NB4 (cell line): ENCODE measurements around the gene DHFR2.
"Not testable (repeated sequence)": the region's sequence is repeated elsewhere in the genome, so short reads cannot be mapped to it uniquely, and the experiment has no call there.

Source experiments
- DNase-seq: peaks from one replicate; pipeline ENCODE4 v3.0.0; 2010; ENCODE audit warnings: low read depth
- H3K4me3 ChIP-seq: one replicate; pipeline ENCODE4 v1.5.1; 2011; ENCODE audit warnings: mild to moderate bottlenecking, low read depth, low read length, moderate library complexity
- MAX ChIP-seq: IDR thresholded peaks from 2 replicates; pipeline ENCODE4 v1.6.1; 2011; ENCODE audit warnings: low read depth, low read length
- MYC ChIP-seq: IDR thresholded peaks from 2 replicates; pipeline ENCODE4 v1.6.1; 2011; ENCODE audit warnings: low read depth, low read length
- POLR2A ChIP-seq: IDR thresholded peaks from 2 replicates; pipeline ENCODE4 v1.6.1; 2011; ENCODE audit warnings: mild to moderate bottlenecking; ENCODE audit not compliant: insufficient read length; ENCODE audit errors: extremely low read depth
- TF ChIP-seq, protein P1 (sequence below): IDR thresholded peaks from one replicate; pipeline ENCODE4 v1.5.1; 2012; ENCODE audit warnings: low read depth, low read length

DHFR2 gene

DNA sequence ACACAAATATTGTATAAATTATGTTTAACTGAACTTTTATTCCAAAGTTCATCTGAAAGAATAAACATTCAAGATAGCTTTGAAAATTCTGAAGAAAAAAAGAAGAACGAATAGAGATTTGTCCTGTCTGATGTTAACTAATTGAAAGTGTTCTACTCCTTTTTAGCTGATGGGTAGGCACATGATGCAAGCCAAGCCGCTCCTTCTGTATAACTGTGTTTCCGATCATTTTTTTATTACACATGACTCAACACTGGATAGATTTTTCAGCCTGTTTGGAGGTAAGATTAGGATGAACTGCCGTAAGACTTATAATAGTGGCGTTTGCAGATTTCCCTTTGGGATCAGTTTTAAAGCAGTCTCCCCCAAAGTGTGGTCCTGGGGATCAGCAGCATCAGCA is 19.2 kb upstream of the DHFR2 start:
- no peak overlapping the region for H3K4me3 ChIP-seq
- no peak for TF ChIP-seq MAX
- TF ChIP-seq MYC, result no peak
- TF ChIP-seq POLR2A, result no peak
- TF ChIP-seq, protein P1, sequence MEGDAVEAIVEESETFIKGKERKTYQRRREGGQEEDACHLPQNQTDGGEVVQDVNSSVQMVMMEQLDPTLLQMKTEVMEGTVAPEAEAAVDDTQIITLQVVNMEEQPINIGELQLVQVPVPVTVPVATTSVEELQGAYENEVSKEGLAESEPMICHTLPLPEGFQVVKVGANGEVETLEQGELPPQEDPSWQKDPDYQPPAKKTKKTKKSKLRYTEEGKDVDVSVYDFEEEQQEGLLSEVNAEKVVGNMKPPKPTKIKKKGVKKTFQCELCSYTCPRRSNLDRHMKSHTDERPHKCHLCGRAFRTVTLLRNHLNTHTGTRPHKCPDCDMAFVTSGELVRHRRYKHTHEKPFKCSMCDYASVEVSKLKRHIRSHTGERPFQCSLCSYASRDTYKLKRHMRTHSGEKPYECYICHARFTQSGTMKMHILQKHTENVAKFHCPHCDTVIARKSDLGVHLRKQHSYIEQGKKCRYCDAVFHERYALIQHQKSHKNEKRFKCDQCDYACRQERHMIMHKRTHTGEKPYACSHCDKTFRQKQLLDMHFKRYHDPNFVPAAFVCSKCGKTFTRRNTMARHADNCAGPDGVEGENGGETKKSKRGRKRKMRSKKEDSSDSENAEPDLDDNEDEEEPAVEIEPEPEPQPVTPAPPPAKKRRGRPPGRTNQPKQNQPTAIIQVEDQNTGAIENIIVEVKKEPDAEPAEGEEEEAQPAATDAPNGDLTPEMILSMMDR, result no peak
- DNase-seq, result no peak

DNA sequence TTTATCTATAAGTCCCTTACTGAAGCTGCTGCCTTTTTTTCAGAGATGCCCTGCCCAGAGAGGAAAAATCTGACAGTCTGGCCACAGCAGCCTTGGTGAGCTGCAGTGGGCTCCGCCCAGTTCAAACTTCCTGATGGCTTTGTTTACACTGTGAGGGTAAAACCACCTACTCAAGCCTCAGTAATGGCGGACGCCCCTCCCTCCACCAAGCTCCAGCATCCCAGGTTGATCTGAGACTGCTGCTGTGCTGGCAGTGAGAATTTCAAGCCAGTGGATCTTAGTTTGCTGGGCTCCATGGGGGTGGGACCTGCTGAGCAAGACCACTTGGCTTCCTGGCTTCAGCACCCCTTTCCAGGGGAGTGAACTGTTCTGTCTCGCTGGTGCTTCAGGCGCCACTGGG is 17.8 kb upstream of the DHFR2 start:
- not testable (repeated sequence) for DNase-seq, H3K4me3 ChIP-seq

GRCh38 chr3:94076055-94076454 is 13.3 kb upstream of the DHFR2 start:
- no peak for TF ChIP-seq POLR2A
- TF ChIP-seq, protein P1, result no peak
- TF ChIP-seq MAX, result no peak
- TF ChIP-seq MYC, result no peak
- DNase-seq, result no peak
- H3K4me3 ChIP-seq, result no peak overlapping the region

DNA sequence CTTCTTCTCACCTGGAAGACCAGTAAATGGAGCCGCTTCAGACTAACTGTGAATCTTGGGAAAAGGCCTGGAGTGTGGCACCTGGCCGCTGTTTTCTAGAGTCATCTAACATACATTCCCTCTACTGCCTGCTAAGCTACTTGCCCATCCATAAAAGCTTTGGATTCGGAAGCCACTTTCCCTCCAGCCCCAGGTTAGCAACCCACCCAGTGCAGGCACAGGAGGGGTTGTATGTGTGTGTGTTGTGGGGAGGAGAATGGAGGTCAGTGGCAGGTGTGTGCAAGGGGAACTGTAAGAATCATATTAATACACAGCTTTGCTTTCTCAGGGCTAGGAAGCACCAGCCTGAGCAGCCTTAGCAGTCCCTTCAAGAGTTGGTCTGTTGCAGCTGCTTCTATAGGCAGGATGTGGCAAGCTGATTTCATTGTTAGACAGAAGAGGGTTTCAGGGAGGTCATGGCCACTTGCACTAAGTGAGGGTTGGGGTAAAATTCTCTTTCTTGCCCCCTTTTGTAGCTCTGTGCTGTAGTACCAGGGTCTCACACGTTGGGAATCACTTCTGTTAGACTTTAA is 9.1 kb upstream of the DHFR2 start:
- H3K4me3 ChIP-seq, result no peak overlapping the region
- DNase-seq, result no peak
- TF ChIP-seq POLR2A (no peak), MYC (no peak), MAX (no peak)
- TF ChIP-seq, protein P1, result no peak

DNA sequence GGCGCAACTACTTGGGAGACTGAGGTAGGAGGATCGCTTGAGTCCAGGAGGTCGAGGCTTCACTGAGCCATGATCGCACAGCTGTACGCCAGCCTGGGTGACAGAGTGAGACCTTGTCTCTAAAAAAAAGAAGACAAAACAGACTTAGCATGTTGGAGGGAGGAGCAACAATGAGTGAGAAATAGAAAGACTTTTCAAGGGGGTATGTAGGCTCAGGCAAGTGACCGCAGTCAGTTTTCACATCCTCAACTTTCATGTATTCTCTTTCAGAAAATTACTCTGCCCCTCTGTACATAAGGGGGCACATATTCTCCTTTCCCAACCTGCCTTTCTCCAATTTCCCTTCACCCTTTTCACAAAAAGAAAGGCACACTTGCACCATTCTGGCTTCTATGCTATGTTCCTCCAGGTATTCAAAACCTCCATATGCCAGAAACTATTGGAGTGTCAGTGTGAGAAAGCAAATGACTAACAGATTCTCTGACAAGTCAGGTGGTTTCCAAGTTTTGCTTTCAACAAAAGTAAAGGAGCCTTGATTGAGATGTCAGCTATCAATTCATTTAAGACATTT is 7.7 kb upstream of the DHFR2 start:
- no peak overlapping the region for H3K4me3 ChIP-seq
- DNase-seq, result no peak
- TF ChIP-seq, protein P1, result no peak
- TF ChIP-seq MYC, result no peak
- TF ChIP-seq POLR2A, result no peak
- TF ChIP-seq MAX, result no peak

DNA sequence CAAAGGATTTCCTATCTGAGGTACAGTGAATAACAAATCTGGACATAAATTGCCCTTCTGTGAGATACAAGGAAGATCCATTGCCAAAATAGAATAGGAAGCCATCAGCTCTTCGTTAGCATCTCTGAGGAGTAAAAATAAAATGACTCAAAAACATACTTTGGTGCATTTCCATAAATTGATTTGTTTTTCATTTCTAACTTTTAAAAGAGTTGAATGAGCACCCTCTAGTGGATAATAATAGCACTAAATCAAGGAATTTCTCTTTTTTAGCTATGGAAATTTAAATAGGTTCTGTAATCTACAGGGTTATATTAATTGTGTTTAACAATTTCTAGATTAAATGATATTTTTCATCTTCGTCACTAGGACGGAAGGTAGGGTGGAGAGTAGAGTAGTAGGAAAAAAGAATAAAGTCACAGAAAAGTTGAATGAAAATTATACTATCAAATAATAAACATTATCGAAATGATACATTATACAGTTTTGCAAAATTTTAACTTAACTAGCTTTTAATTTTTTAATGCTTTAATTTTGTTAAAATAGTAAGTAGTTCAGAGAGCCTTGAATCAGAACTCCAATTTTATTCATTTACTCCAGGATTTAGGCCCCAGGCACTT is 6.6 kb upstream of the DHFR2 start:
- peak; percentile 20 for DNase-seq
- TF ChIP-seq POLR2A, result no peak
- TF ChIP-seq, protein P1, result peak; percentile 15

More for the DNA sequence above, 6.6 kb upstream of the DHFR2 start:
- H3K4me3 ChIP-seq, result no peak overlapping the region
